Adipocyte (in vitro differentiated cells): ENCODE data around the gene TMEM131.

ENCODE experiments used
- DNase-seq: peaks from one replicate; pipeline ENCODE4 v3.0.0-alpha.2; 2015; ENCODE audit warnings: low read depth
- H3K27me3 ChIP-seq: replicated peaks from 2 replicates; pipeline ENCODE4 v1.7.0; 2013; ENCODE audit warnings: mild to moderate bottlenecking, low read length, moderate library complexity; ENCODE audit not compliant: control insufficient read depth, insufficient read depth
- H3K36me3 ChIP-seq: 2 replicates; pipeline ENCODE4 v1.7.0; 2013; ENCODE audit warnings: low read length, mild to moderate bottlenecking, moderate library complexity; ENCODE audit not compliant: control insufficient read depth, insufficient read depth, severe bottlenecking
- H3K4me1 ChIP-seq: 2 replicates; pipeline ENCODE4 v1.7.0; 2013; ENCODE audit warnings: mild to moderate bottlenecking, low read length, moderate library complexity; ENCODE audit not compliant: control insufficient read depth, insufficient read depth
- H3K4me3 ChIP-seq: 2 replicates; pipeline ENCODE4 v1.7.0; 2013; ENCODE audit warnings: mild to moderate bottlenecking, low read length, moderate library complexity
- H3K9ac ChIP-seq: 2 replicates; pipeline ENCODE4 v1.7.0; 2013; ENCODE audit warnings: mild to moderate bottlenecking, low read length, moderate library complexity
- H3K9me3 ChIP-seq: 2 replicates; pipeline ENCODE4 v1.7.0; 2013; ENCODE audit warnings: mild to moderate bottlenecking, low read length, moderate library complexity; ENCODE audit not compliant: control insufficient read depth

Gene TMEM131

GRCh38 chr2:97733341-97734035 lies 262.3 kb downstream of the TMEM131 start:
- peaks cover 6% of the 10 kb centered on the region for H3K9me3 ChIP-seq
- DNase-seq, result no peak
- no peaks in the 10 kb centered on the region for H3K4me1 ChIP-seq
- H3K36me3 ChIP-seq, result no peaks in the 10 kb centered on the region
- peaks cover 8% of the 10 kb centered on the region for H3K27me3 ChIP-seq
- no peak overlapping the region for H3K4me3 ChIP-seq
- H3K9ac ChIP-seq, result no peak overlapping the region

DNA sequence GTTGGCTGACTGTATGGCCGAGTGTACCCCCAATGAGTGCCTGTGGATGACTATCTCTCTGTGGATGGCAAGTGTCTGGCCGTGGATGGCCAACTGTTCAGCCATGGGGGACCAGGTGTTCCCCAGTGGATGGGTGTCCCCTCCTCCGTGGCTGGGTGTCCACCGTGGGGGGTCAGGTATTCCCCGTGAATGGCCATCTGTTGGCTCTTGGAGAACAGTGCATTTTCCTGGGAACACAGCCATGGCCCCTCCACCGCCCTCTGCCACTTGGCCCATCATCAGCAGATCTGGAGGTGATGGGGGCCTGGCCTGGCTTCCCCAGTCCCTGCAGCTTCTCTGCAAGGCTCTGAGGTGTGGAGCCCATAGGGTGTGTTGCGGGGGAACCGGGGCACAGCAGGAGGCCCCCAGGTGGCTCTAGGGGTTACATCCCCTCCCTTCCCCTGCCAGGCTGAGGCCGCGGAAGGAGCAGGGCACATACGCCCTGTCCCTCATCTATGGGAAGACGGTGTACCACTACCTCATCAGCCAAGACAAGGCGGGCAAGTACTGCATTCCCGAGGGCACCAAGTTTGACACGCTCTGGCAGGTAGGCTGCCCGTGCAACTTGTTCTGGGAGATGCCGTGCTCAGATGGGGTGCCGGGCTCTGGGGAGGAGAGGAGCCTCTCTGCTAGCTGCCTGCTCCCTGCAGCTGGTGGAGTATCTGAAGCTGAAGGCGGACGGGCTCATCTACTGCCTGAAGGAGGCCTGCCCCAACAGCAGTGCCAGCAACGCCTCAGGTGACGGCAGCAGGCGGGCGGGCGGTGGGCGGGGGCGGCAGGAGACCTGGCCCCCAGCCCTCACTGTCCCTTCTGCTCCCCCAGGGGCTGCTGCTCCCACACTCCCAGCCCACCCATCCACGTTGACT lies 263.1 kb downstream of the TMEM131 start:
- no peak for DNase-seq

DNA sequence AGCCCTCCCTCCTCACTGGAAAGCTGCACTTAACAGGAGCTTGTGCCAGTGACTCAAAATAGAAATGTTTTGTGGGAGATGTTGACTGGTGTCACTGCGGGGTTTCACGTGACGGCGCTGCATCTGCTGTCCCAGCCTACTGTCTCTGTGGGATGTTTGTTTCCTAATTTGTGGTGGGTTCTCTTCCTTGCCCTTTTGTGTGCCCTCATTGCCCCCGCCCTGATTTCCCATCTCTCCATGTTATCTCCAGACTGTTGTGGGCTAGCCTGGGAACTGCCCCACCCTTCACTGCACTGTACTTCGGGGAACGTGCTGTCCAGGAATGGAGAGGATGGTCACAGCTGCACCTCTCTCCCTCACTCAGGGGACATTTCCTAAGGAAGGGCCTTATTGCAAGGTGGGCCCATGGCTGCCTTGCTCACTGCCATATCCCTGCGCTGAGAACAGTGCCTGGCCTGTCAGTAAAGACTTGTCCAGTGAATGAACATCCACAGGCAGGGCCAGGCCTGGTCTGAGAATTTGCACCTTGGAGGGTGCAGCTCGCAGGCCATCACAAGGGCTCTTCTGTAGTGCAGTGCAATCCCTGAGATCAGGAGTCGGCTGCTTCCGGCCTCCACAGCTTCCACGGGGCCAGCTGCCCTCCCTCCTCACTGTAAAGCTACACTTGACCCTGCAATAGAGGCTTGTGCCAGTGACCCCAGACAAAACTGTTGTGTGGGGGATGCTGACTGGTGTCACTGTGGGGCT lies 264.3 kb downstream of the TMEM131 start:
- H3K36me3 ChIP-seq, result no peaks in the 10 kb centered on the region

More for the DNA sequence above, 263.1 kb downstream of the TMEM131 start:
- Histone ChIP-seq H3K4me3 (no peak overlapping the region), H3K27me3 (peaks cover 8% of the 10 kb centered on the region), H3K36me3 (no peaks in the 10 kb centered on the region), H3K9me3 (peaks cover 6% of the 10 kb centered on the region), H3K9ac (no peak overlapping the region), H3K4me1 (no peaks in the 10 kb centered on the region)

GRCh38 chr2:97730245-97730644 lies 265.5 kb downstream of the TMEM131 start:
- no peaks in the 10 kb centered on the region for H3K36me3 ChIP-seq
- no peaks in the 10 kb centered on the region for H3K4me1 ChIP-seq
- H3K27me3 ChIP-seq, result peaks cover 10% of the 10 kb centered on the region
- H3K9ac ChIP-seq, result no peak overlapping the region
- H3K4me3 ChIP-seq, result no peak overlapping the region
- DNase-seq, result no peak
- peaks cover 12% of the 10 kb centered on the region for H3K9me3 ChIP-seq

More for the DNA sequence above, 264.3 kb downstream of the TMEM131 start:
- Histone ChIP-seq H3K9ac (no peak overlapping the region), H3K4me3 (no peak overlapping the region), H3K27me3 (peaks cover 8% of the 10 kb centered on the region), H3K4me1 (no peaks in the 10 kb centered on the region), H3K9me3 (peaks cover 12% of the 10 kb centered on the region)
- DNase-seq, result no peak

DNA sequence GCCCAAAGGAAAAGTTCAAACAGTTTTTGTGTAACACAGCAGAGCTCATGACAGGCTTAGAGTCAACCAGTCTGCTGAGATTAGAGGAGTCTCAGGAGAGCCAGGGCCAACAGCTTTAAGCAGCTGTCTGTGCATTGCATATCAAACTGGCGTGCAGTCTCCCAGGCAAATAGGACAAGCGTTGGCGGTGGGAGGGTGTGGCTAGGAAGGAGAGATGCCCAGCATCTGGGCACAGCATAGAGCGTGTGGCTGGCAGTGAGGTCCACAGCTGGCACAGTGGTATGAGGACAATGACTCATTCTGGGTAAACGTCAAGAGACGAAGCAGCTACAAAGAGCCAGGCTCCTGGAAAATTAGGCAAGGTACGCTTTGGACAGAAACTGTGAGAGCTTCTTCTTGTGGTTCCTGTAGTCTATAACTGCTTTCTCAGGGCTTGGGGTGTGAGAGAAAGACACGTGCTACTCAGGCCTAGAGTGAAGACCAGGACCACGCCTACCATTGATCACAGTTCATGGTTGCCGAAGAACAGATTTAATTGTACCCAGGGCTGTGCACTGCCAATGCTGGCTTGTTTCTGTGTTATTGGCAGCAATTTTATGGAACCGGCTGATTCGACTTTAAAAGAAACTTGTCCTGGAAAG lies 267.5 kb downstream of the TMEM131 start:
- Histone ChIP-seq H3K9me3 (peaks cover 12% of the 10 kb centered on the region), H3K4me3 (no peak overlapping the region), H3K27me3 (peaks cover 14% of the 10 kb centered on the region), H3K4me1 (no peaks in the 10 kb centered on the region), H3K9ac (no peak overlapping the region), H3K36me3 (no peaks in the 10 kb centered on the region)
- DNase-seq, result no peak

- Histone ChIP-seq H3K4me3 (no peak overlapping the region), H3K4me1 (no peaks in the 10 kb centered on the region), H3K9me3 (peaks cover 12% of the 10 kb centered on the region), H3K9ac (no peak overlapping the region), H3K27me3 (peaks cover 14% of the 10 kb centered on the region), H3K36me3 (no peaks in the 10 kb centered on the region)
- DNase-seq, result no peak
Observed at GRCh38 chr2:97727296-97727695, 268.5 kb downstream of the TMEM131 start.

GRCh38 chr2:97726261-97727064 lies 269.3 kb downstream of the TMEM131 start:
- no peak for DNase-seq
- peaks cover 11% of the 10 kb centered on the region for H3K27me3 ChIP-seq
- no peak overlapping the region for H3K4me3 ChIP-seq
- no peaks in the 10 kb centered on the region for H3K4me1 ChIP-seq
- no peak overlapping the region for H3K9ac ChIP-seq
- H3K9me3 ChIP-seq, result peaks cover 12% of the 10 kb centered on the region
- H3K36me3 ChIP-seq, result no peaks in the 10 kb centered on the region

DNA sequence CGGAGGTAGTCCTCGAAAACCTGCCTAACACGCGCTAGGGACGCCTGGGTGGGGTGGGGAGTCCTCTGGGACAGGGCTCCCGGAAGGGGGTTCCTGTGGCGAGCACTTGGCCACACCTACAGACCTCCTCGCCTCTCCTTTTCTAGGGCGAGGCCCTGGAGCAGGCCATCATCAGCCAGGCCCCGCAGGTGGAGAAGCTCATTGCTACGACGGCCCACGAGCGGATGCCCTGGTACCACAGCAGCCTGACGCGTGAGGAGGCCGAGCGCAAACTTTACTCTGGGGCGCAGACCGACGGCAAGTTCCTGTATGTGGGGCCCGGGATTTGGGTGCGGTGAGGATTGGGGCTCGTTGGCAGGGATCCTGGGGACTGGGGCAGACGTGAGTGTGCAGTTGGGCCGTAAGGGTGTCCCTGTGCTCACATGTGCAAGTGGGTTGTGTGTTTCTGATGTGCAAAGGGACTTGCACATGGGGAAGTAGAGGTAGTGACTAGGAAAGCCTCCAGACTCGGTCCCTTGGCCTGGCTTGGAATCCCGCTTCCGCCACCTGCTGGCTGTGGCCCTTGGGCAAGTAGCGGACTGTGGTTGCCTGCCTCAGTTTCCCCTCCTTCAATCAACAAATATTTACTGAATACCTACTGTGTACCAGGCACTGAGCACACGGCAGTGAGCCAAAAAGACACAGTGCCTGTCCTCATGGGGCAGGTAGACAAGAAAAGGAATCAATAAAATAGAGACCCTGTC lies 270.6 kb downstream of the TMEM131 start:
- Histone ChIP-seq H3K36me3 (no peaks in the 10 kb centered on the region), H3K9ac (no peak overlapping the region), H3K4me1 (no peaks in the 10 kb centered on the region), H3K9me3 (peaks cover 8% of the 10 kb centered on the region), H3K4me3 (no peak overlapping the region), H3K27me3 (peaks cover 11% of the 10 kb centered on the region)
- DNase-seq, result no peak

GRCh38 chr2:97724501-97724900 lies 271.2 kb downstream of the TMEM131 start:
- Histone ChIP-seq H3K27me3 (peaks cover 11% of the 10 kb centered on the region), H3K4me1 (no peaks in the 10 kb centered on the region), H3K36me3 (no peaks in the 10 kb centered on the region), H3K4me3 (no peak overlapping the region), H3K9ac (no peak overlapping the region), H3K9me3 (peaks cover 6% of the 10 kb centered on the region)
- no peak for DNase-seq

DNA sequence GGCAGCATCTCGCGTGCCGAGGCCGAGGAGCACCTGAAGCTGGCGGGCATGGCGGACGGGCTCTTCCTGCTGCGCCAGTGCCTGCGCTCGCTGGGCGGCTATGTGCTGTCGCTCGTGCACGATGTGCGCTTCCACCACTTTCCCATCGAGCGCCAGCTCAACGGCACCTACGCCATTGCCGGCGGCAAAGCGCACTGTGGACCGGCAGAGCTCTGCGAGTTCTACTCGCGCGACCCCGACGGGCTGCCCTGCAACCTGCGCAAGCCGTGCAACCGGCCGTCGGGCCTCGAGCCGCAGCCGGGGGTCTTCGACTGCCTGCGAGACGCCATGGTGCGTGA lies 271.7 kb downstream of the TMEM131 start:
- Histone ChIP-seq H3K4me3 (no peak overlapping the region), H3K36me3 (no peaks in the 10 kb centered on the region), H3K4me1 (no peaks in the 10 kb centered on the region), H3K27me3 (peaks cover 11% of the 10 kb centered on the region), H3K9ac (no peak overlapping the region), H3K9me3 (peaks cover 6% of the 10 kb centered on the region)
- no peak for DNase-seq
